Measurements from ENCODE around the gene TFAP2A.

TFAP2A gene

DNA sequence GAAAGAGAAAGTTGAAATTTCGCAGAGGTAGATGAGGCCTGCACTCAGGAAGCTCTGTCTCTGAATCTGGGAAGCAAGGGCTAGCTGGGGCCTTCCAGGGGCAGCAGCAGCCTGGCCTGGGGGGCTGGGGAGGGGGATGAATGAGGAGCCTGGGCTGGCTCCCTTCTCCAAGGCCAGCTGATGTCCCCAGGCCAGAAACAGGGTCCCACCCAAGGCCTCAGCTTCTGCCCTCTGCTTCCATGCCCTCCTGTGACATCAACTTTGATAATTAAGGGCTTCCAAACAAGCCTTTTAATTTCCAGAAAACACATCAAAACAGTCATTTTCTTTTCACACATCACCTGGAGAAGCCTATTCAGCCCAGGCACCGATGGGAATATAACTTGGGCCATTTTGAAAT, 15.4 kb downstream of the TFAP2A start:
- no peak for DNase-seq (ENCODE audit: low spot score)

DNA sequence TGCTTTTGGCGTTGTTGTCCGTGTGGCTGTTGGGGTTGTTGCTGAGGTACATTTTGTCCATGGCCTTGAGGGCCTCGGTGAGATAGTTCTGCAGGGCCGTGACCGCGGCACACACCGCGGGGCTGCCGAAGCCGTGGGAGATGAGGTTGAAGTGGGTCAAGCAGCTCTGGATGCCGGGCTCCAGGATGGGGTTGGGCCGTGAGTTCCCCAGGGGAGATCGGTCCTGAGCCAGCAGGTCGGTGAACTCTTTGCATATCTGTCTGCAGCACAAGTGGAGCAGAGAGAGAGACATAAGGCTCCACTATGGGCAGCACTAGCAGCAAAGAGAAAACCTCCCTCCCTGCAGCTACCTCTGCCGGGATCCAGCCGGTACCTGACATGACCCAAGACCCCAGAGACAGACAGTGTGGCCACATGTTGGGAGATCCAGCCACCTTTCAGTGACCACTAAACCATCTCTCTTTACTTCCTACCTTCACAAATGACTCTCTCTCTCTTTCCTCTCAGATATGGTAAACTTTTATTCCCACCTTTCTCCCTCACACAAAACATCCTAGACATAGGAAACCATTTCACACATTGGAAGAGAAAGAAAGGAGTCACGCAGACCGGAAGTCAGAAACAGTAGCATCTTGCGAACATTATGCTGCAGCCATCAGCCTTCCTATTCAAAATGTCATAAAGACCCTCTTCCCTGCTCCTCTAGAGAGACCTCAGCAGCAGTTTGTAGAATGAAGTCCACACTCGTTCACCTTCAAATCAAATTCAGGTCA, 16.2 kb downstream of the TFAP2A start:
- no peak for DNase-seq (ENCODE audit: low spot score)

DNA sequence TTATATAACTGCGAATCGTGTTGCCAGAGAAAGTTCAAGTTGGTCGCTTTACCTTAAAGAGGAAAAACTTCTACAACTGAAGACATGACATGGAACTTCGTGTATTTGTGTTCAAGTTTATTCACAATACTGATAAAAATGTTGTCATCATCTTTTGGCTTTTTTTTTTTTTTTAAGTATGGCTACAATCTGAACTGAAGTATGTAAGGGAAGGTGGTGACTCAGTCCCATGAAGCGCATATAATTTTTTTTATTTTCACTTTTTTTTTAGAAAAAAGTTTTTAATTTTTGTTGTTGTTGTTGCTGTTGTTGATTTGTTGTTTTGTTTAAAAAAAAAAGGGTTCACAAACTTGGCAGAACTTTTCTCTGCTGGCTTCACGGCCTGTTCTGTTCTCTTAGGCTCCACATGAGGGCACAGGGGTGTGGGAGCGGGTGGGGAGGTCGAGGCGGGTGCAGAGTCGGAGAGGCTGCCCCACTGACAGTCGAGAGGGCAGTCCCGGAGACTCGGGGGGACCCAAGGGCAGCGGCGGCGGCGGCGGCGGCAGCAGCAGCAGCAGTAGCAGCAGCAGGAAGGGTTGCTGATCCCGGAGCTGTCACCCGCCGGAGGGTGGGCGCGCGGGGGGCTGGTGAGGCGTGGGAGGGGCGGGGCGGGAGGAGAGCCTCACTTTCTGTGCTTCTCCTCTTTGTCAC, 17.0 kb downstream of the TFAP2A start:
- no peak for DNase-seq (ENCODE audit: low spot score)

DNA sequence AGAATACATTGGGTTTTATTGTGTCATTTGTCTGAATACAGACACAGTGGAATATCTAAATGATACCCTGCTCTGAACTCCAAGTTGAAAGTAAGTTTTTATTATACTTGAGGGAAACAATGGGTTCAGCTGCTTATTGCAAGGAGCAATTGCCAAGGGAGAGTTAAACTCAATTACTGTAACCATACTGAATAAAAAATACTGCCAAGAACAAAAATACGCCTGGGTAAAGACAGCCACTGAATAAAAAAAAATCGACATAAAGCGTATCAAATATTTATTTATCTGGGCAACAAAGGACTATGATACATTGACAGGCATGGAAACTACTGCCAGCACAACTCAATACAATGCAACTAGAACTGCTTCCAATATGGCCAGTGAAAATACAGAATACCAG, 18.1 kb downstream of the TFAP2A start:
- no peak for DNase-seq (ENCODE audit: low spot score)

DNA sequence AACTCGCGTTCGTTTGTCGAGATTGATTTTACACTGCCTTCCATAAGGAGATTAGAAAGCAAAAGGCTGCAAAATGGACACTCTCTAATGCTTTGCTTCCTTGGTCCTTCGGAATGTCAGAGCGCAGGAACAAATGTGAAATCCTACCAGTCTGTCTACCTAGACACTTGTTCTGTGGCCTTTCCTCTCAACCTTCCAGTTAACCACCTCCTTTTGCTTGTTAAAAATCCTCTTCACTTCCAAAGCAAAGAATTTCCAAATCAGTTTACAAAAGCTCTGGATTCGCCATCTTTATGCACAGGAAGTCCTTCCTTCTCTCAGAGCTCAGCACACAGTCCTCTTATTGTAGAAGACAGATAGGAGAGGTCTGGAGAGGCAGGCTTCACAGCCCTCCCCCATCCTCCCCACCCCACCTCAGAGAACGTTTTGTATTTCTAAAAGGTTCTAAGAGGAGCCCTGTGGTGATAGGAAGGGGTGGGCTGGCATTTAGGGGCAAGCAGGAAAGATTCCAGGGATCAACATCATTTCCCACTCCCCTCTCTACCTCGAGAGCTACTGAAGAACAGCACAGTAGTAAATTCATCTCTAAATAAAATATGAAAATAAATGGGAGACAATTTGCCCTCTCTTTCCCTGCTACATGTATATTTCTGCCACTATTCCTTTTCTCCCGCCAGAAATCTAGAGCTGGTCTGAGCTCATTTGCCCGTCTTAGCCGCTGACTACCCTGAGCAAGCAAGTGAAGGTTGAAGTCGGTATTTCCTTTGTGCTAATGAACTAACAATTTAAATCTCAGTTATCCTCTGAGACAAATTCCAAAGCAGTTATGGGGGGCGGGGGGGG, 18.9 kb downstream of the TFAP2A start:
- DNase-seq (ENCODE audit: low spot score), result no peak

DNA sequence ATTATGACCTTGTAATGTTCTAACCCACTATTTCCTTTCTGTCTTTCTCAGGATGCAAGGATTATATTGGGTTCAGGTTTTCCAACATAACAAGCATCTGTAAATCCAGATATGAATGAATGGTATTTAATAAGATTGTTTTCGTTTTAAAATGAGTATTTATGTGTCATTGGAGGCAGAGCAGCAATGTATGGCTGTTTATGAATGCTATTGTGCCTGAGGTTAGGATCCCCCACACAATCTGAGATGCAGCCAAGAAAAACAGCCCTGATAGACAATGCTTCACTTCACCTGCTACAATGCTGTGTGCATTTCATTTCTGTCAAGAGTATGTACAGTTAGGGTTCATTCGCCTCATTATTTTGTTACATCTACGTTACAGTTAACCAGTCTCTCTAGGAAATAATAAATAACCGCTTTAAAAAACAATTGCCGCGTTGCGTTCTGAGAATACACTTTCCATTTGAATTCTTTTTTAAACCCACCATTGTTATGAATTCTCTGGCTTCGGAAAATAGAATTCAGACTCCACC, 19.6 kb downstream of the TFAP2A start:
- DNase-seq (ENCODE audit: low spot score), result no peak

DNA sequence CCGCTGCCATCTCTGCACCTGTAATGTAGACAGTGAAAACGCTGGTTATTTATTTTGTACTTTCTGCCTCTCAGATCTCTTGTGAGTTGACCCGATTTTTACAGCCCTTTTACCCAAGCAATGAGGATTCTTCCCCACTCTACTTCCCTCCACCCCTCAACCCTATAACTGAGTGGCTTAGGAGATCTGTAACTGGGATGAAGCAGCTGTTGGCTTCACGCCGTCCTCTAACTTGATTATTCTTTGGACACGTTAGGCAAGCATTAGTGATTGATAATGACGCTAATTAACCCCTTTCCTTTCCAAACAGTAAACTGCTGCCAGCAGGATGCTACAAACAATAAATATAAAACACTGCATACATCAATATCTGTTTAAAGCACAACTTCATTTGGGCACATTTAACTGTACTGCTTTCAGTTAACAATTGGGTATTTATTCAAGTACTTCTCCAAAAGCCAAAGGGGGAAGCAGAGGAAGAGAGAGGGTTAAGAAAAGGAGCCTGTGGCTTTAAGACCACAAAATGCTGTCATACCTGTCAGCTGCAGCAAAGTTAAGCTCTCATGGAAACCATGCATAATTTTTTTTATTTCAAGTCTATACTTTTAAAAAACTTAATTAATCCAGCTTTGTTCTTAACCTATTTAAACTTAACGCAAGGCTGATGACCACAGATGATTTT, 21.2 kb downstream of the TFAP2A start:
- no peak for DNase-seq (ENCODE audit: low spot score)

DNA sequence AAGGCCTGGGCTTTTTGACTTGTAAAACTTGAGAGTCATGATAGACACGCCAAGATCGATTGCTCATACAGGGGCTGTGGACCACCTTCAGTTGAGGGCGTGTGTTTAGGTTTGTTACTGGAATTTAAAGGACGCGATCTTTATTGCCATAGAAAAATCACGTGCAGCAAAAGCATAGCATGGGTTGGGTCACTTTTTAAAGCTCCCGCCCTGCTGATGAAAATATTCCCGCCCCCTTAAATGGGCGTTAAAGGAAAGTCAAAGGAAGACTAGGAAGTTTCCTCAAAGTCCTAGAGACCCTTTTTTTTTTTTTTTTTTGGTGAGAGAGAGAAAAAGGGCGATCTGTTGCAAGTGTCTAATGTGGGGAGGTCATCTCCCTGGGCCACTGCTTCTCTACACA, 23.1 kb downstream of the TFAP2A start:
- DNase-seq (ENCODE audit: low spot score), result no peak

DNA sequence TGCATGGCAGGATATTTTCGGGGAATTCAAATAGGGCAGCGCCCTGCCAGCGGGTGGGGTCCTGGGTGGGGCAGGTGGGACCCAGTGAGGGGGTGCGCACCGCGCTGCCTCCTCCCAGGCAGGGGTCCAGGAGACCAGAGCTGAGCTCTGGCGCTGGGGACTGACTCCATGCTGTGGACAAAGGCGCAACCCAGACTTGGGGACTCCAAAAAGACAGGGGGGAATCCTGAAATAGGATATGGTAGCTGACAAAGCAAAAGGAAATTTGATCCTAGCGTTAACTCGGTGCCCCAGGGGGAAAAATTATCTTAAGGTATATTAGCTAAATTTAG, 23.6 kb downstream of the TFAP2A start:
- no peak for DNase-seq (ENCODE audit: low spot score)

DNA sequence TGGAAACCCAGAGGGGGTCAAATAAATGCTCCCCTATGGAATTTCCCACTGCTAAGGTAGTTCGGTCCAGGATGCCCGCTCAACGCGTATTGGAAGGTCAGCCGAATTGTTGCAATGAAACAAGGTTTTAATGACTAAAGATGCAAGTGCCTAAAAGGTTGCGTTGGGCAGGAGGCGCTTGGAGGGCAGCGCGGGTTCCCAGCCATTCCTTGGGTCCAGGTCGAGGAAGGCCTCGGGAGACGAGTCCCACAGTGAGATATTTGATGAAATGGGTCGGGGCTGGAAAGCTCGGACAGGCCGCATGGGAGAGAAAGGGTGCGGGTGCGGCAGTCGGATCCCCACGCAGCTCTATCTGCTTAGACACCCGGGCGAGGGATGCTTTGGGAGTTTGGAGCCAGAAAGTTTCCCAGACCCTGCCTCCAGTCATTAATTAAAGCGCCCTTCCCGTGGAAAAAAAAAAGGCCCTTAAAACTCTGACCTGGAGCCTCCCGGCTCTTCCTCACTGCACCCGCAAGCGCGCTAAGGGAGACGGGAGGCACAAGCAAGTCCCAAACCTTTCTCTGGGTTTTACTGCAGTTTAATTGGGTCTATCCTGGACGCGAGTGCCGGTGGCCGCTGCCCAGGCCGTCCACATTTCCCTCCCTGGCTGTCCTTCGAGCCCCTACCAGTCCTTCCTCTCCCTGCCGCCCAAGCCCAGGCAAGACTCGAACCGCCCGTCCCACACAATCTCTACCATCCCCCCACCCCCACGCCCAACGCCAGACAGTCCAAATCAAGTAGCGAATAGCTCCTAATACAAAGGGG, 24.2 kb downstream of the TFAP2A start:
- no peak for DNase-seq (ENCODE audit: low spot score)

DNA sequence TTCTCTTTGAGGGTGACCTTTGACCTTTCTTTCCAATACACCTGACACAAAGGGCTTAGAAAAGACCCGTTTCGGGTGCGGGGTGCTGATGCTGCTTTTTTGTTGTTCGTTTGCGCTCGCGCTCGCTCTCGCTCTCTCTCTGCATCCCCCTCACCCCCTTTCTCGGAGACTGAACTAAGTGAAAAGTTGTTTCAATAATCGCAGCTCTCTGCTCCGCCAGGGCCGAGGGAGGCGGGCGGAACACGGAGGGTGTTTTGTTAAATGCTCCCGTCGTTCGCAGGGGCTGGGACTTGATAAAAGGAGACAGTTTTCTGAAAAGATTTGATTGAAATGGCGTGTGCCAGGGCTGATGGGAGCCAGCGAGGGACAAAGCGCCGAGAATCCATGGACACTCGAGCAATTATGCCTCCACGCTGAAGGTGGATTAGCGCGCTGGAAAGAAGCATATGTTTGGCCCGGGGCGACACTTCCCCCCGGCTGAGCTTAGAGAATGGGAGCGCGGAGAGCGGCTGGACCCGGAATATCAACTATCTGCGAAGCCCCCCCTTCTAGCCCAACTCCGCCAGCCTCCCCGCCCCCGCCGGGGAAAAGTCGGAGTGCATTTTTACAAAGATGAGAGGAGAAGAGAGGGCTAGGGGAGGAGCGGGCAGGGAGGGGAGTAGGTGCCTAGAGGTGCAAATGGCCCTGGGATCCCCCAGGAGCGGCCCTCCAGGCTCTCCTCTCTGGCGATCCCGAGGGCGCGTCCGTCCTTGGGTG, 25.0 kb downstream of the TFAP2A start:
- DNase-seq (ENCODE audit: low spot score), result no peak

DNA sequence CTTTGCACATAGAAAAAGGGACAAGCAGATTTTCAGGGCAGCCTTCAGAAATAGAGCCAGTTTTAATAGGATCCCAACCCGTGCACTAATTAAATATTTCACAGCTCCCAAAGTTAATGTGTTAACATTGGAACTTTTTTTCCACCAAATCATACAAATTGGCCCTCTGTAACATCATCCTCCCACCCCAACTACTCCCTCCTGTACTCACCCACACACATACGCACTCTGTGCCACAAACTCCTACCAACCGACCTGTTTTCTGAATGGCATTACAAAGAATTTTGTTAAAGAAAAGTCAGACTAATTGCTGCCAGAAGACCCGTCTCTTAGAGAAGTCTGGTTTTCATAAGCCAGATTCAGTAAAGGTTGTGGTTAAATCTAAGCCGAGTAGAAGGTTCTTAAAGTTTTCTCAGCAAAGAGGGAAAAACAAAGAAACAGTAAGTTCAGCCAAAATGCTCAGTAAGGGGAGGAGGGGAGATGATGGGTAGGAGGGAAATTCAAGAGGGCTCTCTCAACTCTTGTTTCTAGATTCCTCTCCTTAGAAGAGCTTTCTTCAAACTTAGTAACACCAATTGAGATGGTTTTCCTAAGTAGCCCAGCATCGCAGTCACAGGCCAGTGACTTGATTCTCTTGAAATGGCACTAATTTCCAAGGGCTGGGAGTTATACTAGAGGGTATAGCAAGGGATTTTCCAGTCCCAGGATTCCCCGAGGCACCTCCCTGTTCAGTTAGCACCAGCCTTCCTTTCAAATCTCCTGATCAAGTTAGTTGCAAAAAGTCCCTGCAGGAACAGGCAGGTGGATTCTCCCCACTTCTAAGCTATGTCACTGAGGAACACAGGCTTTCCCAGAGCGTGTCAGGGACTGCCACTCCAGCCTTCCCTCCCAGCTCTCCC, 27.9 kb downstream of the TFAP2A start:
- no peak for DNase-seq (ENCODE audit: low spot score)

DNA sequence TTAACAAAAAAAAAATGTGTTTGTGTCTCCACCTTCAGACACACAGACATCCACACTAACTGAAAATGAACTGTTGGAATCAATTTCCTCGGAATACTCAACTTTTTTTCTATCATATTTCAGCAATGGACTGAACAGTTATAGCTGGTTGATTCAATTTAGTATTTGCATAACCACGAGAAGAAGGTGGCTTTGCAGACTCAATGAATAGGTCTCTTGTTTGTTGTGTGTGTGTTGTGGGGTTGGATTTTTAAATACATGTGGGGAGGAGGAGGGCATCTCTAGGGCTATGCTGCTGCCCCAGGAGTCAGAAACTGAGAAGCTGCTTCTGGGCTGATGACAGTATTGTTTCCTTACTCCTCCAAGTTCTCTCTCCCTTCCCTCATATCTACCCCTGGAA, 28.7 kb downstream of the TFAP2A start:
- no peak for DNase-seq (ENCODE audit: low spot score)

DNA sequence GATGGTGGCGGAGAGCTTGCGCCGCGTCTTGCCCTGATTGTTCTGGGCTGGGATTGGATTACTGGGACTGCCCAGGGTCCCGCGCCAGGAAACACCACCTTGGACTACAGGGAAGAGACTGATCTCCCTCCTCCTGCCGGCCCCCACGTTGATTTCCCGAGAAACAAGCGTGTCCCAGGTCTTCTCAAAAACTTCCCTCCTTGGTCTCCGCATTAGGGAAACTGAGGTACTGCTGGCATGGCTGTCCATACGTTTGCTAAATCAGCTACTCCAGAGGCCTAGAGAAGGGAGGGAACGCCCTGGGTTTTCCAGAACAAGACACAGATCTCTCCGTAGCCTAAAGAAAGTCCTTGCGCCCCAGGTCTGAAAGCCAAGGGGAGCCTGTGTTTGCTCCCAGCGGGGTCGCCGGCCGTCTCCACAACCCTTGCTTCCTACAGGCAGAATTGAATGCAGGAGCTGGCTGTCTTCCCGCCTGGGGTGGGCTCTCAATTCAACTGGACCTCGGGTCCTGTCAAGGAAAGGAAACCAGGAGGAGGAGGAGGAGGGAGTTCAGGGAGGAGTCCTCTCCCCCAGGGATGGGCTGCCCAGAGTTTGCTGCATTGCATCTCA, 29.2 kb downstream of the TFAP2A start:
- no peak for DNase-seq (ENCODE audit: low spot score)

DNA sequence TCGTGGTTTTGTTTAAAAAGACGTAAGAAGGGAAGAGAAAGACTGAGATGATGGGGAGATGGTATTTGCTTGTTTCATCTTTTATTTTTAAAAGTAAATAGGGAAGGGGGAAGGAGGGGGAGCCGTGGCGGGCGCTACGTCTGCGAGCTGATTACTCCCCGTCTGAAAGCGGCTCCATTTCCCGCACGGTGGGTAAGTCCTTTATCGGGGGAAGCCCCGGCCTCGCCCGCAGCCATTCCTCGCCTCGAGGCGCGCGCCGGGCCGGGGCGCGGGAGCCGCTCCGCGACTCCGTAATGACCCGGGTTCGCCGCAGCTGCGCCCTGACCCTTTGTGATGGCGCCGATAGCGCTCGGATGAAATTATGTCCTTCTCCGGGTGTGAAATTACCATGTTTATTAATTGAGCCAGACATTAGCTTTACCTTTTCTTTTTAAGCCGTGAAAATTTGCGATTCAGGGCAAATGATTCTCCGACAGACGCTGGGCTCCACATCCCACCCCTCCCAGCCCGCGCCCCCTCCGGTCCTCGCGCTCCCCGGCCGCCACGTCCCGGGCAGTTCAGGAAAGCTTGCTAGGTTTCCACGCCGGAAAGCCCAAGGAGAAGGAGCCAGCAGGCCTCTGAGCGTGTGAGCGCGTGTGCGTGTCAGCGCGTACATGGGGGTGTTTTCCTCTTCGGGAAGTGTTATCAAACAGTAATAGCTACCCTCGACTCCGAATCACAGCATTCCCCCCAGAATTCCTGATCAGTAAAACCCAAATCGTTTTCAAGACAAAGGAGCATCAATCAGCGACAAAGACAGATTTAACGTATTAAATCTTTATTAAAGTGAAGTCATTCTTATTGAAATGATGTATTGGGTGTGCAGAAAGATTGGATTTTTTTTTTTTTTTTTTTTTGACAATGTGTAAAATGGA, 30.0 kb downstream of the TFAP2A start:
- no peak for DNase-seq (ENCODE audit: low spot score)

DNA sequence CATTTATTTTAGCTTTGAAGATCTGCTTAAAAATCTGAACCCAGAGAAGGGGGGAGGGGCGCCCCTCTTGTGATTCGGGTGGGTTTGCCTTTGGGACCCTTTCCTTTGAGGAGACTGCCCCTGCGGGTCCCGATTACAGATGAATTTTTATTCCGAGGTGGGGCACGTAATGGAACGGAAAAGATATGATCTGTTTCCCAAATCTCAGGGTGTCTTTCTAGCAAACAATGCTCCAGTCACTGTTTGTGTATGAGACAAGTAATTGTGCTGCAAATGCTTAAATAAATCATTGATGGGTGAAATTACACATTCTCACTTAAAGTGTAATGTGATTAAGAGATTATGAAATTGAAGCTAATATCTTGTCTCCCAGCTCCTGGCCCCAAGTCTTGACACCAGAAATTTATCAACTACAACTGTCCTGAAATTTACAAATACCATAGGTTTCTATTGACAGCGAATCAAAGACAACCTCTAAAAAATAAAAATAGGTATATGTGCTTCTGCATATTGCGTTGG, 30.7 kb downstream of the TFAP2A start:
- no peak for DNase-seq (ENCODE audit: low spot score)

DNA sequence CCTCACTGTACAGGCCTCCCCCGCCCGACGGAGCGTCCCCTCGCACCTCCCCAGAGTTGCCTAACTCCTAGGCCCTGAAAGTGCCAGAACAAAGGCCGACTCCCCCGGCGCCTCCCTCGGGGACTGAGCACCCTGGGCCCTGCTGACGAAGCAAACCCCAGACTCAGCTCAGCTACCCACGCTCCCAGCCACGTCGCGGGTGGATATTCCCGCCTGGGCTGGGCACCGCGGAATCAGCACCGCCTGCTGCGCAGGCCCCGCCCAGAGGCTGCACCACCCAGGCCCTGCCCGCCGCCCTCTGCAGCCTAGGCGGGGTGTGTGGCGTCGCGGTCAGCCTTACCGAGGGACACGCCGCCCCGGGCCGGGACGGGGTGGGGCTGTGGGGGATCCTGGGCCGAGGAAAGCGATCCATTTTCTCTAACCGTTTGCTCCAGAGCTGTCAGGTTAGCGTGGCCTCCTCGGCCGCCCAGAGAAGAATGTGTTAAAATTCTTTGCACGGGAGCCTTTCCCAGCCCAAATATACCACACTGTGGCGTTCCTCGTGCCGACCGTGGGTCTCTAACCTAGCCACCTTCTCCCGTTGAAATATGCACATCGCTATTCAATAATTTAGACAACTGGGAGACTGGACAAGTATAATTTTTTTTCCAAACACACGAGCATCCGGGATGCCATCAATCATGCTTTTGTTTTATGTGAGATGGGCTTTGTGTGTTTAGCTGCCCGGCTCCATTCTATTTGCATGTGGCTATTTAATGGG, 31.4 kb downstream of the TFAP2A start:
- no peak for DNase-seq (ENCODE audit: low spot score)
